Jurkat, Clone E6-1 (cell line): ENCODE results near the gene KCNK5.
A peak's percentile ranks its signal among the peaks of the same experiment; 100 is the strongest.

Experiments
- DNase-seq: peaks from one replicate; pipeline ENCODE4 v3.0.0-alpha.2; 2011; ENCODE audit warnings: low read depth, low spot score
- H3K4me3 ChIP-seq: 2 replicates; pipeline ENCODE4 v1.5.1; 2011; ENCODE audit warnings: mild to moderate bottlenecking, low read length, control low read depth, moderate library complexity

Gene KCNK5

DNA sequence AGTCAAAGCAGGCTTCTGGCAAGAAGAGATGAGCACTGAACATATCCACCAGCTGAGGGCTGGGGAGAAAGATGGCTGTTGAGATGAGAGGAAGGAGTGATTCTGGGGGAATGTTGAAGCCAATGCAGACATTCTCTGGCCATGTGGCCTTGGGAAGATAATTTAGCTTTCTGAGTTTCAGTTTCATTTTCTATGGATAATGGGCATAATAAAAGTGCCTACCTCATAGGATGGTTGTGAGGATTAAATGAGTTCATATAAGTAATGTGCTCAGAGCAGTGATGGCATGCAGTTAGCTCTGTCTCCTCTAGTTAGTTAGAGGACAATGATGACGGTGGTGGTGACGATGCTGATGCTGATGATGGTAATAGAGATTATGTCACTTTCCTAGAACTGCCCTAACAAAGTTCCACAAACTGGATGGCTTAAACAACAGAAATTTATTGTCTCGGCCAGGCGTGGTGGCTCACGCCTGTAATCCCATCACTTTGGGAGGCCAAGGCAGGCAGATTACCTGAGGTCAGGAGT lies 18.5 kb upstream of the KCNK5 start:
- DNase-seq = no peak
- no peak overlapping the region for H3K4me3 ChIP-seq

- DNase-seq = no peak
- H3K4me3 ChIP-seq = no peak overlapping the region
These were observed 14.5 kb upstream of the KCNK5 start for GRCh38 chr6:39243809-39244208.

GRCh38 chr6:39240155-39240757 lies 11.0 kb upstream of the KCNK5 start:
- no peak for DNase-seq
- no peak overlapping the region for H3K4me3 ChIP-seq

GRCh38 chr6:39239527-39240154 lies 10.4 kb upstream of the KCNK5 start:
- no peak for DNase-seq
- H3K4me3 ChIP-seq = no peak overlapping the region

GRCh38 chr6:39236742-39237141 lies 7.5 kb upstream of the KCNK5 start:
- no peak overlapping the region for H3K4me3 ChIP-seq
- DNase-seq = no peak

- no peak for DNase-seq
- H3K4me3 ChIP-seq = no peak overlapping the region
These were observed 4.1 kb upstream of the KCNK5 start for GRCh38 chr6:39233333-39233732.

DNA sequence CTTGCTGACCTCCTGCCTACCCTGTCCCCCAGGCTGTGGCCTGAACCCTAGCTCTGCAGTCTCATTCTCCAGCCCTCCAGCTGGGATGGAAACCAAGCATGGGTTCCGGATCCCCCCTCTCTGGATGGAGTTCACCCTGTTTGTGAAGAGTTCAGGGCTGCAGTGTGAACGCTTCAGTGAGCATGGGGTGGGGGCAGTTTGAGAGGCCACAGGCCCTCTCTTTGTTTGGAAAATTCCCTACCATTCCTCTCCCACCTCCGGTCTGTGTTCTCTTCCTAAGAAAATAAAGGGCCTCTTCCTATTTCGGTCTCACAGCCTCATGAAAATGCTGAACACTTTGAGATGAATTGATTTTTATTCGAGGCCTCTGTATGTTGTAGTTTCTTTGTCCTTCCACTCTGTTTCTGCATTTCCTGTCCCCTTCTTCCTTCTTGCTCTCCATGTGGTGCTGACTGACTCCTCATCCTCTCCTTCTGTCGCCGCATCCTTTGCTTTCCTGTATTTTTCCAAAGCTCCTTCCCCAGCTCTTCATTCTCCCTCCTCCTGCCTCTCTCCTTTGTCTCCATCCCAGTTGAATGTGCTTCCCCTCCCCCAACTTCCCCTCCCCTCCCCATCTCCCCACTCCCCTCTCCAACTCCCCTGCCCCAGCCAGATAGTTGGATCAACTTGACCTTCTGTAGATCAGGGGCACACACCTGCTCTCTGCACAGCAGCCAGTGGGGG lies 2.4 kb upstream of the KCNK5 start:
- H3K4me3 ChIP-seq = no peak overlapping the region
- no peak for DNase-seq

- DNase-seq = no peak
- H3K4me3 ChIP-seq = no peak overlapping the region
These were observed 1.4 kb upstream of the KCNK5 start for GRCh38 chr6:39230654-39231035.

- no peak for DNase-seq
- peak overlapping the region; percentile 71 for H3K4me3 ChIP-seq
These were observed 934 bp downstream of the KCNK5 start for GRCh38 chr6:39228111-39228971.

GRCh38 chr6:39227476-39227875 lies 1.8 kb downstream of the KCNK5 start:
- no peak for DNase-seq
- H3K4me3 ChIP-seq = no peak overlapping the region; the same call in 1 of the 2 replicates

DNA sequence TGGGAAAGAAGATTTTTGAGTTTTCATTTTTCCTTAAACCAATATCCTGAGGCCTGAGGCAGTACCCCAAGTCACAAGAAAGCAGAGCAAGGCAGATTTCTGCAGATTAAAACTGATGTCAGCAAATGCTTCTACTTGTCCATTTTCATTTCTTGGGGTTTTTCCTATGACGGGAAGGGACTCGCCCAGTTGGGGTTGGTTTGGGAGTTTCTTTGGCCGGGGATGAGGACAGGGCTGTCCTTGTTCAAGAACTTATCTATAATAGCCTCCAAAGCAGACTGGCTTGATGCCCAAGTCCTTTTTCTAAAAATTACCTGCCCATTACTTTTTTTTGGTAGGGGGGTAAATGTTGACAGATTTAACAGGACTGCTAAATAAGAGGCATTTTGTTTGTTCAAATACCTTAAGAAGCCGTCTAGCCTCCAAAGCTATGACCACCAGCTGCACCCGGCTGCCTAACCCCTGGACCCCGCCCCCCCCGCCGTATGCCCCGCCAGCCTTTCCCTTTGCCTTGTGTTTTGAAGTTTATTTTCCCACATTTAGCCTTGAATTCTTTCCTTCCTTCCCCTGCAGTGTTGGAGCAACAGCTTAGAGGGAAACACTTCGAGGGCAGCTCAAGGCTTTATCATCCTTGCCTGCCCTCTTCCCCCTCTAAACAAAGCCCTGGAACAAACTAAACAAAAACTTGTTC lies 2.5 kb downstream of the KCNK5 start:
- peak overlapping the region; percentile 3 for H3K4me3 ChIP-seq
- no peak for DNase-seq

DNA sequence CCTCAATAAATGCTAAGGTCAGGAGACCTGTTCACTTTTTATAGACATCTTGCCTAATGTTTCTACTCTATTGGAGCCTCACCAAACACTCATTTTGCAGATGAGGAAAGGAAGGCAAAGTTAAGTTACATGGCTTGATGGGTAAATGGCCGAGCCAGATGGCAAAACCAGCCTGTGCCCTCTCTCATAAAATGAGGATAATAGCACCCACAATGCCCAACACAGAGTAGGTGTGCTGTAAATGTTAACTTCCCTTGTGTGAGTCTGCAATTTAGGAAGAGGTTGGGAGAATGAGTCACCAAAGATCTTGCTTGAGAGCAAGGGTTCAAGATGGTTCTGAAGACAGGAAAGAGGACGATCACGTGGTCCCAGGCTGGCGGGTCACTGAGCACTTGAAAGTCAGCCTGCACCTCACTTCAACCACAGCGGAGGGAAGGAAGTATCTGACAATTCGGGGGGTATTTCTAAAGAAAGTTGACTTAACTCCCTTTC lies 3.3 kb downstream of the KCNK5 start:
- peak; percentile 88 for DNase-seq
- peak overlapping the region; percentile 3 for H3K4me3 ChIP-seq

- no peak overlapping the region for H3K4me3 ChIP-seq
These were observed 3.7 kb downstream of the KCNK5 start for GRCh38 chr6:39225543-39225942.

GRCh38 chr6:39224523-39225182 lies 4.6 kb downstream of the KCNK5 start:
- no peak for DNase-seq
- no peak overlapping the region for H3K4me3 ChIP-seq

More at GRCh38 chr6:39225543-39225942, 3.7 kb downstream of the KCNK5 start:
- no peak for DNase-seq

DNA sequence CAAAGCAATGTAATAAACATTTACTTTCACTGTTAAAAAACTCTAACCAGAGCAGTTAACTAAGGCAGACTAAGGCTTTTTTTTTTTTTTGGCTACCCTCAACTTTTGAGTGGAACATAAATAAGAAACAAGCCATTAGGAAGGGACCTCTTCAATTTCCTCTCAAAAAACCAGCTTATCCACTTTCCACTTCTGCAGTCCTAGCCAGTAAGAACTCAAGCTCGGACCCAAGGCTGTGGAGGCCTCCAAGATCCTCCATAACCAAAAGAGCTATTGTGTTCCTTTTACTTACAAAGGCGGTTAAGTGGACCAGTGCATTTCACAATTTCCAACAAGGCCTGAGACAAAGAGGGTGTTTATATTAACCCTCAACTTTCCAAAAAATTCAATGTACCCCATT lies 5.3 kb downstream of the KCNK5 start:
- no peak for DNase-seq
- H3K4me3 ChIP-seq = no peak overlapping the region

- H3K4me3 ChIP-seq = no peak overlapping the region
- no peak for DNase-seq
These were observed 5.7 kb downstream of the KCNK5 start for GRCh38 chr6:39223555-39223954.

- no peak for DNase-seq
- H3K4me3 ChIP-seq = no peak overlapping the region
These were observed 6.2 kb downstream of the KCNK5 start for GRCh38 chr6:39223061-39223460.
